Anterior cingulate cortex (tissue), 58 donors: ENCODE data around the gene SNCB.

Experiments
- DNase-seq, 58 donors: peaks; one replicate each; lab custom pipeline; 2025; lab: John Stamatoyannopoulos, UW

Gene SNCB

GRCh38 chr5:176626876-176627236 lies 3.5 kb downstream of the SNCB start:
- no peak for DNase-seq

DNA sequence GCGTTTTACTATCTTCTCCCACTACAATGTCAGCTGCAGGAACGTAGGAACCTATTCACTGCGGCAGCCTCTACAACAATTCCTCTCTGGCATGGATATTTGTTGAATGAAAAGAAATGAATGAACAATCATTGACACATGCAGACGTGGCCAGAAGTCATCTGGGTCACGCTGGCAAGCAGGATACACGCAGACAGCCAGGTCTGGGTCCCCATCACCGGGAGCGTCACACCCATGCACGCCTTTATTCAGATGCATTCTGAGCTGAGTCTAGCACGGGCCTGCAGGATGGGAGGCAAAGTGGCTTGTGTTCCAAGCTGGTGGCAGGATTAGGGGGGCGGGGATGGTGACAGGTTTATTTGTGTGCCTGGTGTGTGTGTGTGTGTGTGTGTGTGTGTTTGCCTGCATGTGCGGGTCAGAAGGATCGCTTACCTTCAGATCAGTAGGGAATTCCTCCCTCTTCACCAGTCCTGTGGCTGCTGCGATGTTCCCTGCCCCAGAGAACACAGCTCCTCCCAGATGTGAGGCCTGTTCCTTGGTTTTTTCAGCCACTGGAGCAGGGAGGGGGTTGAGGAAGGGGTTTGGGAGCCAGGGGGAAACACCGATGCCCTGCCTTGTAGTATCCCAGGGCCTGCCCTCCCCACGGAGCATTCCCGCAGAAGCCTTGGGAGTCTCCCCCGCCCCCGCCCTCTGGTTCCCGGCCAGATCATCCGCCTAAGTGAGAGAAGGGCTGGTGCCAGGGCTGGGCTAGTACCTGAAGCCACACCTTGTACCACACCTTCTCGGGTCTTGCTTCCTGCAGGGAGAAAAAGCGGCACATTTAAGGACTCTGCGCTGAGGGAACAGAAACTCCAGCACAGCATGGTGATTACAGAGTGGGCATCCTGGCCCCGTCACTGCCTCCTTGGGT lies 4.1 kb downstream of the SNCB start:
- no peak for DNase-seq

DNA sequence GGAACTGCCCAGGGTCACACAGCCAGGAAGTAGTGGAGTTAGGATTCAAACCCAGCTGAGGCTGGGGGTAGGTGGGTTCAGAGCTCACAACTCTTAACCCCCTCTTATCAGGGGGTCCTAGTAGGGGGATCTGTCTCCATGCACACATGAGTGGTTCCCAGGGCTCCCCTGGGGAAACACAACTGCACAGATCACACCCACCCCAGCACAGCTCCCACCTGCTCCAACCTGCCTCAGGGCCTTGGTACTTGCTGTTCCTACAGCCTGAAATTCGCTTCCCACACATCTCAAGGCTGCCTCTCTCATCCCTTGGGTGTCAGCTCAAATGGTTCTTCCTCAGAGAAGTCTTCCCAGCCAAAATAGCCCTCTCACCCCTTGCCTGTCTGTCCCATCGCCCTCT lies 4.8 kb downstream of the SNCB start:
- DNase-seq, result no peak

GRCh38 chr5:176624938-176625337 lies 5.4 kb downstream of the SNCB start:
- no peak for DNase-seq

DNA sequence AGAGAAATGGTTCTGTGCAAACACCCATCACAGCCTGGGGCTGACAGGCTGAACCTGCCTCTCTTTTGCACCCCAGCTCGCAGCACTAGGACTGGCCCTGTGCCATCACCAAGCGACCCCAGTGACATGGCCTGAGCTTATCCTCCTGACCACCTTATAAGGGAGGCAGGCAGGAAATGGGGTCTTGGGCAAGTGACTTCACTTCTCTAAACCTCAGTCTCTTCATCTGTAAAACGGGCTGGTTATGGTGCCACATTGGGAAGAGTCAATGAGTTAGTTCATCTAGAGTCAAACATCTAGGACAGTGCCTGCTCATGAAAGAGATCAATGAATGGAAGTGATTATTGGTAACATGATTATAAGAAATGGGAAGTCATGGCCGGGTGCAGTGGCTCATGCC lies 6.2 kb downstream of the SNCB start:
- no peak for DNase-seq

DNA sequence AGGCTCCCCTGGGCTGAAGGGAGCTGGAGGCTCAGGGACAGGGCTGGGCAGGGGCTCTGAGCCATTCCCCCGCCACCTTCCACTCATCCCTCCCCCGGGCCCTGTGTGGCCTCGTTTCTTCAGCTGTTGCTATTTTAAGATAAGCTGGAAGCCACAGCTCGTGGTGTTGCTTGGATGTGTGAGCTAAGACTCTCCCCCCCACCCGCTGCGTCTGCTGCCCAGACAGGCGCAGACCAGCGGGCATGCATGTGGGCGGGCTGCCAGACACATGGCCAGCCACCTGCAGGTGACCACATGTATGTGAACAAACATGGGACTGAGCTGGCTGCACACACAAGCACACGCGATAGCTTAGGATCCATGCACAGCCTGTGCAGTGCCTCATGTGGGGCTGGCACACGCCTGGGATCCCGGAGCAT lies 8.7 kb downstream of the SNCB start:
- peak in 34 of 58 donors; percentile 12 to 79 (median 46) for DNase-seq

DNA sequence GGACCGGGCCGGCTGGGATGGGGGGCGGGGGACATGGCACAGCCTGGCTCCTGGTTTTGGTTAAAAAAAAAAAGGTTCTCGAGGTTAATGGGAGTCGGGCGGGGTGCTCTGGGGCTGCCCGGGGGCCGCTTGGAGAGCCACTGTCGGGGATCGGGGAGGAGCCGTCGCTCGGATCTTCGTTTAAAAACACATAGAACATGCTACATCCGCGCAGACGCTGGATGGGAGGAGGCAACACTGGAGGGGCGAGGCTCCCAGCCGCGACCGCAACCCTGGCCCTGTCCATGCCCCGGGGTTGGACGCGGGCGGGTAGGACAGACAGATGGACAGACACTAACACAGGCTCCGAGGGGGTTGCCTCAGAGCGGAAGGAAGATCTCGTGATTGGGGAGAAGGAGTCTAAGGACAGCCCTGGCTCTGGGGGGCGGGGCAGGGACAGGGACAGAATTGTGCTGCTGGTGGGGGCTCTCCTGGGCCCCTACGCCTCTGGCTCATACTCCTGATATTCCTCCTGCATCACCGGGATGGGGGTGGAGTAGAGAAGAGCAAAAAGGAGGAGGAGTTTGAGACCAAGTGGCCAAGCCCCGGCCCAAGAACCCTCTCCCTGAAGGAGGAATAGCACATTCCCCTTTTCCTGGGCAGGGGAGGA lies 9.9 kb downstream of the SNCB start:
- DNase-seq, result no peak

GRCh38 chr5:176619569-176620332 lies 10.6 kb downstream of the SNCB start:
- no peak for DNase-seq

GRCh38 chr5:176619203-176619568 lies 11.1 kb downstream of the SNCB start:
- DNase-seq, result peak in 57 of 58 donors; percentile 28 to 95 (median 81)

GRCh38 chr5:176618783-176619182 lies 11.6 kb downstream of the SNCB start:
- no peak for DNase-seq

DNA sequence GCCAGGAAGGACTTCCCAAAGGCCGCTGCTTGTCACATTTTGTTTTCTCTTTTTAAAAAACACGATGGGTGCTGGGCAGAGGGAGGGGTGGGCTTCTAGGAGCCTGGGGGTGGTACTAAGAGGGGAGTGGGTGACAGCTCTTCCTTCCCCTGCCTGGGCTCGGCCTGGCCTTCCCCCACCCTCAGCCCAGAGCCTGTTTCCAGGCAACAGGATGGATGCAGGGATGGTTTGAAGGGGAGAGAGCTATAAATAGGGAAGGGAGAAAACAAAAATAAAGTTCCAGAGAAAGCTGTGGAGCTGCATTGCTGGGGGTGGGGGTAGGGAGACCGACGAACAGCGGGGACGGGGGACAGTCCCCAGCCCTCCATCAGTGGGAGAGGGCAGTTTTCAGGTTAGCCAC lies 13.8 kb downstream of the SNCB start:
- peak in 8 of 58 donors; percentile 23 to 63 (median 49) for DNase-seq

DNA sequence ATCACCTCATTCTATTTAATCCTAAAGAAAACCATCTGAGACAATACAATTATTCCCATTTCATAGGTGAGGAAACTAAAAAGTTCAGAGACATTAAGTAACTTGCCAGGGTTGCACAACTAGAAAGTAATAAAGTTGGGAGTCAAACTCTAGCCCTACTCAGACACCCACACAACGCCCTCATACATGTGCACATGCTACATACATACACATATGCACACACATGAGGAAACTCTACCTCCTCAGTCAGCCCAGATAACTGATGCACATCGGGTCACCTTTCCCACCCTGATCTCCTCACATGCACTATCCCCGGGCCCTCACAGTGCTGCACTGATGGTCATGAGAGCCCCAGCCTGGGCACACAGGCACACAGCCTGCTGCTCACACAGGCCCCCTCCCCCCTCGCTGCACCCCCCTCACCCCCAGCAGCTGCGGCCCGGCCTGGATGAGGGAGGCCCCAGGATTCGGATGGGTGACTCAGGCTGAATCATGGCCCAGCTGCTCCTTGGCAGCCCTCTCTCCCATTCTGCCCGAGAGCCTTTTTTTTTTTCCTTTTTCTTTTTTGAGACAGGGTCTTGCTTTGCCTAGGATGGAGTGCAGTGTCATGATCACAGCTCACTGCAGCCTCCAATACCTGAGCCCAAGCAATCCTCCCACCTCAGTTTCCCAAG lies 15.4 kb downstream of the SNCB start:
- DNase-seq, result no peak

DNA sequence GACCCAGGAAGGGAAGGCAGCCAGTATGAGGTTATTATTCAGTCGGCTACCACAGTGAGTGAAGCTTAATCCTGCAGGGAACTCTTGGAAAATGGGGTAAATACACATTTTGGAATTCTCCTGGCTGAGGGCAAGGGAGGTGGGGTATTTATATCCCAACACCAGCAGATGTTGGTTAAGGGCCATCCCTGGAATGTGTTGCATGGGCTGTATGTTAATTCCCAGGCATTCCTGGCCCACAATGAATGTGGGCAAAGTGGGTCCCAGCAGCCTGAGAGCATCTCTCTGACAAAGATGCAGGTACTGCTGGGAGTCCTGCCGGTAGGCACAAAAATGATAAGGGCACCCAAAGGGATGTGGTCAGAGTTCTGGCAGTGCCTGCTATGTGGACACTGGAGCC lies 17.5 kb downstream of the SNCB start:
- no peak for DNase-seq

GRCh38 chr5:176612008-176612407 lies 18.3 kb downstream of the SNCB start:
- no peak for DNase-seq

GRCh38 chr5:176611435-176611834 lies 18.9 kb downstream of the SNCB start:
- peak in 16 of 58 donors; percentile 9 to 45 (median 26) for DNase-seq

- peak in 1 of 58 donors; percentile 64 for DNase-seq
Measured at GRCh38 chr5:176610435-176610773, 19.9 kb downstream of the SNCB start.

GRCh38 chr5:176609724-176610434 lies 20.5 kb downstream of the SNCB start, which contains the start of gene GPRIN1:
GPRIN1 (minus strand) TSS chr5:176610156; CDS start chr5:176599834, 10,322 bp downstream.
- peak in 35 of 58 donors; percentile 24 to 69 (median 41) for DNase-seq

- peak in 4 of 58 donors; percentile 16 to 44 (median 30) for DNase-seq
Measured at GRCh38 chr5:176608937-176609723, 21.2 kb downstream of the SNCB start.

- DNase-seq, result no peak
Measured at GRCh38 chr5:176608142-176608705, 22.1 kb downstream of the SNCB start.
